ENCODE data around the gene PSME2.

The PSME2 gene

GRCh38 chr14:24093901-24094840 is 52.2 kb downstream of the PSME2 start, which contains the start of gene PCK2:
Gene PCK2 (plus strand): TSS chr14:24094311. CDS start chr14:24094406, 95 bp downstream.
- peak; percentile 98 for DNase-seq (ENCODE audit: low spot score)
